Stimulated activated CD8-positive, alpha-beta memory T cell treated with anti-CD3 and anti-CD28 coated beads, Interleukin-15, amount 100 ng/mL, for 48 hours (primary cell): ENCODE results near the gene WASF3.

ENCODE experiments used
- DNase-seq, 2 donors: peaks; one replicate each; pipeline ENCODE4 v3.0.0-alpha.2; 2020; ENCODE audit warnings: low read depth in 2 of 2

The WASF3 gene

DNA sequence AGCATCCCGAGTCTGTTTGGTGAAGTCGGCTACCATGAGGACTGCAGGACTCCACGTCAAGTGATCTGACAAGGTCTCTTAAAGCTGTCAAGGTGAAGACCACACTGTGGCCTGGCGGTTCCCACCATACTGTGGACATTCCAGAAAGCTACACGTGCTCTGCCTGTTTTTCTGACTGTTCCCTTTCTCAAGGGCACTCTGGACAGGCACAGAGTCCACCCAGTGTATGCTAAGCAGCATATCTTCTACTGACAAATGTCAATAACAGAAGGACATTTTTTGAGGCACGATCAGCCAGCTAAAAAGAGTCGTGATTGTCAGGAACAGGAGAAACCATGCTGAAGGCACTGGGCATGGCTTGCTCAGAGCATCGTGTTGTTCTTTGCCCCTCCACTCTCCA lies 12.8 kb upstream of the WASF3 start:
- DNase-seq, result no peak

GRCh38 chr13:26548205-26548765 lies 9.2 kb upstream of the WASF3 start:
- DNase-seq, result no peak

DNA sequence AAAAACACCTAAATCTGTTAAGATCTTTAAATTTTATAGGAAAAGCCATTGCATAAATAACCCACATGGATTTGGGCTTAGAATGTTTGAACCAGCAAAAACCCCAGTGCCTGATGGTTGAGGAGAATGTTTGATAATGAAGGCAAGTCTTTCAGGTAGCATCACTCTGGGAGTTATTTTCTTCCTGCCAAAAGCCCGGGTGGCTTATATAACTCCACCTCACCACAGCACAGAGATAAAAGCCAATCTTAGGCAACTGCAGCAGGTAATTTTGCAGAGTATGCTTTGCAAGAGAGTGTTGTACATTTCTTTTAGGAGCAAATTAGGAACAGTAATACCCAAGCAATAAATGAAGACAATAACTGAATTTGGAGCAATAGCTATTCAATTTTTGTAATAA lies 7.8 kb upstream of the WASF3 start:
- no peak for DNase-seq

DNA sequence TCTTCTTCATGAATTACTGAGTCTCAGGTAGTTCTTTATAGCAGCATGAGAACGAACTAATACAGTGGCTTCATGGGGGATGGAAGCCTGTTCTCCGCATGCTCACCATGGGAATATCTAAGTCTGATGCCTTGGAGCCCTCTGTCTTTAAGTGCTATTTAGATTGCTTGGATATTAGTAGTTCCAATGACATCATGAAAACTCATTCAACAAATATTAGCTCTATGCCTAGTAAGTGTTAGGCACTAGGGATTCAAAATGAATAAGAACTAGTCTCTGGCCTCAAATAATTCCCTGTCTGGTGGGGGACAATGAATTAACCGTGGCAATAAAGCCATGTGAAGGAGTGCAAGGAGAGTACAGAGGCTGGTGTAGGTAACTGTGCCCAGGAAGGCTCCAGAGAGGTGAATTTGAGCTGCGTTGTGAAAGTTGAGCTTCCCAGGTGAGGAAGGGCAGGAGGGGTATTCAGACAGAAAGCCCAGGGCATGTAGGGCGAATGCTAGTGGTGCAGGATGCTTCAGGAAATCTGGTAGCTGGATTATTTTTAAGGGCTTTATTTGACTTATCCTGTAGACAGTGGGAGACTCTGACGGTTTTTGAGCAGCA lies 6.1 kb upstream of the WASF3 start:
- DNase-seq, result no peak

DNA sequence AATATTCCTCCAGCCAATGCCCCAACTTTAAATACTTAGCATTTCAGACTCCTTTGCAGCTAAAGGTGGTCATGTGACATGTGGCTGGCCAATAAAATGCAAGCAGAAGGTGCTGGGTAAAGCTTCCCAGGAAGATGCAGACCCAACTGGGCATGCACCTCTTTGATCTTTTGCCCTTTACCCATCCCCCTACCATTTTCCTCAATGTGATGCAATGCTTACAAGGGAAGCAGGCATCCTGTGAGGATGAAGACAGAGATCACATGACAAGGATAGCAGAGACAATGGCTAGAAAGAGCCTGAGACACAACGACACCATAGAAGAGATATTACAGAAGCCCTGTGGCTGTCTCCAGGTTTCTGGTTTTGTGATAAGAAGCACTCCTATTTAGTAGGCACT lies 2.1 kb upstream of the WASF3 start:
- DNase-seq, result no peak

GRCh38 chr13:26557051-26557392 lies 461 bp upstream of the WASF3 start:
- DNase-seq, result no peak

DNA sequence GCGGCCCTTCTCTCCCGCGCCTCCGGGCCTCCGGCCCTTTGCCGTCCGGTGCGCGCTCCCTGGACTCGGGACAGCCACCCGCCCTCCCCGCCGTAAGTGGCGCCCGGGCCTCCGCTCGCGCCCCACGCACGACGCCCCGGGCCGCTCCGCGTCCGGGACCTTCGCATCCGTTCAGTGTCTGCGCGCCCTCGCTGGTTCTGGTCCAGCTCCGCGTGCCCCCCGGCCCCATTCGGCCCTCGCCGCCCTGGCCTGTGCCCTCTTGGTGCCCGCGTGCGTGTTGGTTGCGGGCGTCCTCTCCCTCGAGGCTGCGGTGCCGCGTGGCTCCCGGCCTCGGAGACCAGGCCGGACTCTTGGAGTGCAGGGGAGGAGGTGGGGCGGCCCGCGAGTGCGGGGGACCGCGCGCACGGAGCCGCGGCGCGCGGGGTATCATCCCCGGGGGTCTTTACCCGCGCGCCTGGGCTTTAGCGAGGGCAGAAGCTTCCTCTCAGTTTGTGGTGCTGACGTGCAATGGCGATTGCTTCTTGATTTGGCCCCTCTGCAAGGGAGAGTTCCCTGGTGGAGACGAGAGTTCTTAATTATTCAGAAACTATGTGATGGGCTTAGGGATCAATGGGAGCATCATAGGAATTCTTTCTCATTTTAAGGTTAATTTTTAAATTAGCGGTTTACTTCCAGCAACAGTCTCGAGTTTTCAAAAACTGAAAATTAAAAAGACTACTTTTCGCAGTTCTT lies 757 bp downstream of the WASF3 start:
- DNase-seq, result no peak

DNA sequence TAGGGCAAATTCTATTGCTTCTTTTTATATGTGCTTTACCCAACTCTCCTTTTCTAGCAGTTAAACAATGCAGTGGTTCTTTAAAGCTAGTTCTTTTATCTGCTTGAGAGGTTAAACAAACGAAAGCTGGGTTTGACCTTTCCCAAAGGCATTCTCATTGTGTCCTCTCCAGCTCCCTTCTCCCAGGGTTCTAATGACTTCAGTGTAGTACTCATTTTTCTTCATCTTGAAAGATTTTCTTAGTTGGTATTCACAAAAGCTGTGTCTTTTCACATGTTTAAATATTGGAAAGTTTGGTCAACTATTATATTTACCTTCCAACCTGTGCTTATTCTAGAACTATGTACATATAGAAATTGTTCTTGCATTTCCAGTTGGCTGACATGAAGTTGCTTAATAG lies 1.5 kb downstream of the WASF3 start:
- no peak for DNase-seq

GRCh38 chr13:26560456-26560855 lies 3.0 kb downstream of the WASF3 start:
- no peak for DNase-seq

DNA sequence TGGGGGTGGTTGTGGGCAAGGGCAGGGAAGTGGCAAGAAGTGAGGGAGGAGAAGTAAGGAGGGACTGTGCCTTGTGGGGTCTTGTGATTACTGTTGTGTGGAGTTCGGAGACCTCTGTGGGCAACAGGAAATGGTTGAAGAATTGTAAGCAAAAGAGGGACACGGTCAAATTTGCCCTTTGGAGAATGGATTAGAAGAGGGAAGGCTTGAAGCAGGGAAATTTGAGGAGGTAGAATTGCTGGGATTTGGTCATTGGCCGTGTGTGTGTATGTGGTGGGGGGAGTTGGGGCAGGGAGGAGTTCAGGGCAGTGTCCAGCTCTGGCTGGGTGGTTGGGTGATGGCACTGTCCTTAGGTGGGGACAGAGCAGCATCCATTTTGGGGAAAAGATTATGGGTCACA lies 3.6 kb downstream of the WASF3 start:
- no peak for DNase-seq

DNA sequence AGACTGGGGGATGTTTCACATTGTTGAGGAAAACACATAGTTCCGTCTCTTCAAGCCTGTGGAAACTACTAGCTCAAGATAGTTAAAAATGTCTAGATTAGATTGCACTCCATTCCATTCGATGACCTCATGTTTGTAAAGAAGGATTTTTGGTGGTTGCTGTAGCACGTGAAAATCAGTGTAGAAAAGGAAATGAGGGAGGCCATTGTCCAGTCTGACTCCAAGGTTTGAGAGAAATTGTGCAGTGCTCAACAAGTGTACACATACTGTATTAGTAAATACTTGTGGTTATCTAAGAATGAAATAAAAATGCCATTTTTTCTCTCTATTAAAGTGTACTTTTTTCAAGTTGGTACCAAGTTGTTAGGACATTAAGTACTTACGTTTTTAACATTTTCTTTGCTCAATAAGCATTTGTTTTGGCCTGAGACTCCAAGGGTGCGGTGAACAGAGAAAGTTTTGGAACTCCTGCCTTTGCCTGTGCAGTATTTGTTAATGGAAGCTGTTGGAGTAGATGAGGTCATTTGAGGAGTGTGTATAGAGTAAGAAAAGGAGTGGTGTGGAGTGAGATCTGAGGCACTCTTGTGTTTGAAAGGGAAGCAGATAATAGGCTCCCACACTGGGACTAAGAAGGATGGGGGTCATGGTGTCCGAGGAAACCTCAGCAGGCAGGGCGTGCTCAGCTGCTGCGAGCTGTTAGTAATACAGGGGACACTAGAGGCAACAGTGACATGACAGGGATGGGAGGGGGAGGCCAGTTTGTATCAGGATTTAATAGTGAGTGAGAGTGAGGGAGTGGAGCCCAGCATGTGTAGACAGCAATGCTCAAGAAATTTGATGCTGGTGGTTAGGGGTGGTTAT lies 4.4 kb downstream of the WASF3 start:
- DNase-seq, result no peak

DNA sequence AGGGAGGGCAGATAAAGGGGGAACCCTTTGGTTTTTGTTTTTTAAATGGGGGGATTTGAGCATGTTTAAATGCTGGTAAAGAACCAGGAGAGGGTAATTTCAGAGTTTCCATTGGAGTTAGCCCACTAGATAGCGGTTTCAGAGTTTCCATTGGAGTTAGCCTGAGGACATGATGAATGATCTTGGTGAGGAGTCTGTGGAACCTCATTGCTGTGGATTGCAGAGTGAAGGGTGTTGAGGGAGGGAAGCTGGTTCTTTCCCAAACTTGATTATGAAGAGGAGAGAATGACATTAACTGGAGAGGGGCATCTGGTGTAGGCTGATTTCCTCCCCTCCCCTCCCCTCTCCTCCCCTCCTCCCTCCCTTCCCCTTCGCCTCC lies 5.0 kb downstream of the WASF3 start:
- no peak for DNase-seq

DNA sequence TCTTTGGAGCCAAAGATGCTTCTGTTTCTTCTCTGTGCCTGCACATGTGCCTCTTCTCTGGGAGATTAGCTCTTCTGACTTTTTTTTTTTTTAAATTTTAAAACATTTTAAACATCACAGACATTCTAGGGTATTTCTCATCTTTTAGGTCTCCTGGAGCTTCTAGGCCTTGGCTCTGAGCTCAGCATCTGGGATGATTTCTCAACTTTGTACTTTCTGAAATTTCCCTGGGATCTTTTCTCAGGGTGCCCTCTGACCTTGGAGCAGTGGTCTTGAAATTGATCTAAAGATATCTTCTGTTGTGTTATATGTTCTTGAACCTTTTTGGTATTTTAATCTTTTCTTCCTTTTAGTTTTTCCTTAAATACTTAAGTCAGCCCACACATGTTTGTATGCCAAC lies 6.2 kb downstream of the WASF3 start:
- DNase-seq, result no peak

DNA sequence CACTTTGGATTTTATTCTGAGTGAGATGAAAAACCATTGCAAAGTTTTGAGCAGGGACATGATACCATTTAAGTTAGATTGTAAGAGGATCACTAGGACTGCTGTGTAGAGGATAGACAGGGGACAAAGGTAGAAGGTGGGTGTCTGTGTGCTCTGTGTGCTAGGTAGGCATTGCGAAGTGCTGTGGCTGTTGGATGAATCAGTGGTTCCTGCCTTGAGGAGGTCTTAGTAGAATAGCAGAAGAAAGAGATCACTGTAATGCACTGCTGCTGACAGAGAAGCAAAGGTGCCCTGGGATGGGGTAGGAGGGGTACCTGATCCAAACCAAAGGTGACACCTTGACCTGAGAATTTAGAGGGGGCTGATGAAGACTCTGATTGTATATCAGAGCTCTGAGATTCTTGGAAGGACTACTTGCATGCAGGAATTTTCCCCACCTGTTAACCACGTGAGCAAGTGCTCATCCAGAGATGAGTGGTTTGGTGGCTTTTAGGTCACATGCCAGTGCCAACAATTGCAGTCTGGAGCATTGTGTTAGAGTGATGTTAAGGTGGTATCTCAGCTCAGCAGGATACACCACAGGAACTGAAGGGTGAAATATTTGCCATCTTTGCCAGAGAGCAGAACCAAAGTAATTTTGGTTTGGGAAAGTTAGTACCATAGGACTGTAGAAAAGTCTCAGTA lies 10.8 kb downstream of the WASF3 start:
- no peak for DNase-seq

DNA sequence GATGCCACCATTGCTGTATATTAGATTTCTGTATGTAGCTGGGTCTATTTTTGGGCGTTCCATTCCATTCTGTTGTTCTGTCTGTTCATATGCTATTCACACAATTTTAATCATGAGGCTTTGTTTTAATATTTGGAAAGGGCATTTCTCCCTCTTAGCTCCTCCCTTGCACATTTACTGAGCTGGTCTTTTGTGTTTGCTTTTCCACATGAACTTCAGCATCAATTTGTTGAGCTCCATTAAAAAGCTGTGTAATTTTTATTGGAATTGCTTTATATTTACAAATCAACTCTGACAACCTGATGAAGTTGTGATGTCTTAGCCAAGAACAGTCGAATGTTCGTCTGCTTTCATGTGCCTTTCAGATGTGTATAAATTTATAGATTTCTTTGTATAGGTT lies 14.0 kb downstream of the WASF3 start:
- no peak for DNase-seq

- DNase-seq, result no peak
Observed at GRCh38 chr13:26575244-26575643, 17.8 kb downstream of the WASF3 start.

GRCh38 chr13:26579580-26579979 lies 22.1 kb downstream of the WASF3 start:
- DNase-seq, result no peak

GRCh38 chr13:26583662-26584061 lies 26.2 kb downstream of the WASF3 start:
- DNase-seq, result no peak

DNA sequence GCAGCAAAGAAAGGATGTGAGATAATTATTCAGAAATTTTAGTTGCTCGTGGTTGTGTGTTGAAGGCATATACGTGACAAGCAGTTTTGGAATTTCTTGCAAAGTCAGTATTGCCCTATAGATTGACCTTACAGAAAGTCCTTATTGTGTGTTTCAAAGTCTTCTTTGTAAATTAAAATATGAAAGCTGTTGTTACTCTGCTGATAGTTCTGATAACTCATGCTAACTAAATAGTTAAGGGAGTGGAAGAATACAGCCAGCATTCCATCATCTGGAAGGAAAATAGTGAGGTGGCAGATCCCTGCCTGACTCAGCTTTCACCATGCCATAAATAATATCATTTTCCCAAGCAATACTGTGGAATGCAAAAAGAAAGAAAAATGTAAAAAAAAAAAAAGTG lies 27.2 kb downstream of the WASF3 start:
- no peak for DNase-seq

DNA sequence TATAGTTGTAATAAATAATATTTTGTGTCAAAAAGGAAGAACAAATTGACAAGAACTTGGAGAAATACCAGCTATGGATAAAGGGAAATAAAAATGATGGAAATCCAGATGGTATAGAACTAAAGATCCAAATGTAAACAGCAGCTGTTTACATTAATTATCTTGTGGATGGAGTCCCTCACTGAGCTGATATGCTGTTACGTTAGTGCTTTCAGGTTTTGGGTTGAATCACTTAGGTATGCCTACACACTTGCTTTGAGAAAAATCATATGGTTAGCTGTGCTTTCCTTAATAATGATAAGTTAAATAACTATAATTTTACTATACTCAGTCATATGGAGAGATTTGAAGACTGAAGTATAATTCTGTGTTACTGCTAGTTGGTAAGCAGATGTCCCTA lies 27.7 kb downstream of the WASF3 start:
- no peak for DNase-seq

DNA sequence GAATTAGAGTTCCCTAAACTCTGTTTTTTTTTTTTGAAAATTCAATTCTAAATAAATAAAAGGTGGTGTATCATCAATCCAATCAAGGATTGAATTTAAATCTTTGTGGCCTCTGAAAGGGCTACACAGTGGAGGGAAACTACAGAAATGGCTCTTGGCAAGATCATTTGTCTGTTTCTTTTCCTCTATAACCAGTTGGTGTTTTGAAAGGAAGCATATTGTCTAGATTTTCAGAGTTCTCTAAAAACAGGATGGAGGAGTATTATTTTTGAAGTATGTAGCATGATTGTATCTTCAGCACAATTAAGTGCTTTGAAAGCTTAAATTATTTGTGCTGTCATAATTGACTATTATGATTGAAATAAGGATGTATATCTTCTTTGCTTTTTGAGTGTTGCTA lies 29.8 kb downstream of the WASF3 start:
- no peak for DNase-seq

DNA sequence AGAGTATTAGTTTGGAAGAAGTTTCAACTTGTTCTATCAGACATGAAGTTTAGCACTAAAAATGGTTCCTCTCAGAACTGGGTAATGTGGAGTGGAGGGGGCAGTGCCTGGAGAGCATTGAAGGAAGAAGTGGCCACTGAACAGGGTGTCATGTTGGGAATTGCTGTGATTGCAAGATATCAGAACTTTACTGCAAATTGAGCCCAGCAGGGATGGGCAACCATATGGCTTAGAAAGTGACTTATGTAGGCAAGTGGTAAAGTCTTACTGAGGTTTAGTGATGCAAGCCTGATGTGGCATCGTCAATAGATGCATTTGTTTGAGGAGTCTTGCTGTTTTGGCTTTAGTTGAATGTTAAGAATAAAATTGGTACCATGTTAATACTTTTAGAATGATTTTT lies 31.7 kb downstream of the WASF3 start:
- DNase-seq, result no peak
